HG02610 (cell line): Measurements from ENCODE around the gene DHRS1.

Source experiments
- ATAC-seq: cut with Tn5 transposase; IDR thresholded peaks from one replicate; pipeline ENCODE4 v1.9.1; 2021; ENCODE audit warnings: mild to moderate bottlenecking, moderate library complexity; ENCODE audit not compliant: unreplicated experiment

DHRS1 gene

DNA sequence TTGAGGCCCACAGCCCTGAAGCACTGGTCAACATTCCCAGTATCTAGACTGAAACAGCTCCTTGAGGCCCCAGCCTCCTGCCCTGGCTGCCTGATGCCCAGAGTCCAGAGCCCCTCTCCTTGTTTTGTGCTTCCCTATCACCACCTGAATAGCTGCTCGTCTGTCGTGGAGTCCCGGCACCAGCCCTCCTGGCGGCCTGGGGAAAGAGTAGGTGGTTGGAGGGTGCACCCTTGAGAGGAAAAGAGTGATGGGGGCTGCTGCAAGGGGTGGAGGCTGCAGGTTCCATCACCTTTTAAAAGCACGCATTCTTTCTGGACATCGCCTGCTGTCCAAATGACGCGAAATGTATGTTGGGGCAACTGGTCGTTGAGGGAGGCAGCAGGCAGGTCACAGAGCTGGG, 31.4 kb downstream of the DHRS1 start:
- ATAC-seq: no peak

DNA sequence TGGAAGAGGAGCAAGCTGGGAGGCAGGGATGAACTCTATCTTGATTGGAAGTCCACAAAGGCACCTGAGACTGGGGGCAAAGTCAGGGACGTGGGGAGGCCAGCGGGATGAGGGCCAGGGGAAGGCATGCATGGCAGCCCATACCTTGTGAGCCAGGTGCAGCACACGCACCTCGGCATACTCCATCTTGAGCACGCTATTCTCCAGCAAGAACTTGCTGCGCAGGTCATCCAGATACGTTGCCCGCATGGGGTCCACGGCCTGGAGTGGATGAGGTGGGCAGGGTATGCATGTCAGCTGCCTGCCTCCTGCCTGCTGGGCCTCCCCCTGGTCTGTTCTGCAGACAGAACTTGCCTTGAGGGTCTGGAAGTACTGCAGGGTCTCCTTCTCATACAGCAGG, 32.1 kb downstream of the DHRS1 start:
- no peak for ATAC-seq

- ATAC-seq: no peak
These were observed 33.0 kb downstream of the DHRS1 start for GRCh38 chr14:24266344-24267244.

DNA sequence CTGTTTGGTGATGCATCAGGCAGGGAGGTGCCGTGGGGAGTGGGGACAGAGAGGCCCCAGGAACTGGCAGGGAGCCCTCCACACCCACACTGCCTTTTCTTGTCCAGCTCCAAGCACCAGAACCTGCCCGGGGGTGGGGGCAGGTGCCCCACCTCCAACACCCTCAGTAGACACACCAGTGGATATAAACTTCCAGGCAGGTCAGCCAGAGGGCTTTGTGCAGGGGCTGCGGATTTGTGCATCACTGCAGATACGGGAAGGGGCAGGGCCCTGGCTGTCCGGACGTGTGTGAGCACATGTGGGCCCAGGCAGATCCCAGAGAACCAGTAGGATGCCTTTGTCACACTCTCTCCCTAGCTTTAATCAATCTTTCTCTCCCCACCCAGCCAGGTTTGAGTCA, 35.3 kb downstream of the DHRS1 start:
- no peak for ATAC-seq

- ATAC-seq: no peak
These were observed 35.7 kb downstream of the DHRS1 start for GRCh38 chr14:24263848-24264247.

DNA sequence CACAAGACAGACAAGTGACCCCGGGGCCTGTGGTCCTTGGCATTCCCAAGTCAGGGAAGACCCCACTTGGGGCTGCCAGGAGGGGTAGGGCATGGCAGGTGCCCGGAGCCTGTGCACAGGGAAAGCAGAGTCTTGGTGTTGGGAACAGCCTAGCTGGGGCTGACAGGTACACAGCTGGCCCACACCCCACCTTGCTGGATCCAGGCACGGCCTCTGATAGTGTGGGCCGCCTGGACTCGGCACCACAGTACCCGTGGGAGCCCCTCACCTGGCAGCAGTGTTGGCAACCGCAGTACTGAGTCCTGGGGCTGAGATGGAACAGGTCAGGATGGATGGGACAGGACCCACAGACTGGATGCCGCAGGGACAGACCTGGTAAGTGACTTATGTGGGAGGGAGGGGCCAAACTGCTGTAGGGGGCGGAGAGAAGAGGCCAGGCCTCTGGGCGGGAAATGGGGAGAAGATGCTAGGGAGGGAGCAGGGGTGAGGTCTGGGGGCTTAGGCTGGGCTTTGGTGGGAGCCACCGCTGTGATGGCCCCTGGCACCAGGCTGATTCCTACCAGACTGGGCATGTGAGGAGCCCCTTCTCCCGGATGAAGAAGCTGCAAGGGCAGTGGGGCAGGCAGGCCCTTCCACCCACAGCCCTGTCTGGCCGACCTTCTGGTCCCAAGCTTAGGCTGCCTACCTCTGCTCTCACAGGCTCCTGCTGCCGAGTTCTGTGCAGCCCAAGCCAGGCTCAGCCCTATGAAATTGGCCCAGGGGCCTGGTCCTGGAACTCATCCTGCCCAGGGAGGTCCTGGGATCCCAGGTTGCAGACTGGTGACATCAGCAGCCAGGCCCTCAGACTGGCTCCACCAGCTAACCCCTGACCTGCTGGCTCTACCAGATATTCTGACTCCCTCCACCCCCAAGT, 36.5 kb downstream of the DHRS1 start, which contains the start of gene TGM1:
TSS of gene TGM1 (minus strand) at position 357 of the 913 bp plus-strand sequence. CDS start 825 bp downstream, outside the sequence.
- ATAC-seq: no peak

- ATAC-seq: no peak
These were observed 37.6 kb downstream of the DHRS1 start for GRCh38 chr14:24261969-24262327.

DNA sequence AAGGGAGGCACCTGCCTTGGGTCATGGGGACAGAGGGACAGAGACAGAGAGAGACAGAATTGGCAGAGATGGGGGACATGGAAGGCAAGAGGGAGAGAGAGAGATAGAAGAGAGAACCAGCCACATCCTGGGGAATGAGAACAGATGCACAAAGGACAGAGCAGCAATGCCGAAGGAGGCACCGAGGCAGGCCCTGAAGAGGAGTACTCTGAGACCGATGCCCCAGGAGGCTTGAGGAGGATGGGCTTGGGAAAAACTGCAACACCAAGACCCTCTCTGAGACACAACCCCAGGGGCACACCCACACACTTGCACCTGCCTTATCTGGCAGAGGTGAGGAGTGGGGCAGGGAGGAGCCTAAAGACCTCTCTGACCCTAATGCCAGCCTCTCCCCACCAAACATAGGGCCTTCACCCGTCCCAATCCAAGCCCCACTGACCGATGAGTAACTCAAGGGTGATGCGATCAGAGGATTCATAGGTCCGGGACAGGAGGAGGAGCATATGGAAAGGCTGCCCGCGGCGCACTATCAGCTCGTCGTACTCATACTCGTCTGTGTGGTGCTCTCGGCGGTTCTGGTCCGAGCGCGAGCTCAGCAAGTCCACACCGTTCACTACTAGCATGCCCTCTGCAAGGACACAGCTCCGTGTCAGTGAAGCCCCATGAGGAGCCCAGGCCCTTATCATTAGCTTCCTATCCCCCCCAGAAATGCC, 38.2 kb downstream of the DHRS1 start:
- ATAC-seq: no peak

- no peak for ATAC-seq
These were observed 38.8 kb downstream of the DHRS1 start for GRCh38 chr14:24260780-24261157.

GRCh38 chr14:24260026-24260779, 39.4 kb downstream of the DHRS1 start:
- ATAC-seq: no peak

DNA sequence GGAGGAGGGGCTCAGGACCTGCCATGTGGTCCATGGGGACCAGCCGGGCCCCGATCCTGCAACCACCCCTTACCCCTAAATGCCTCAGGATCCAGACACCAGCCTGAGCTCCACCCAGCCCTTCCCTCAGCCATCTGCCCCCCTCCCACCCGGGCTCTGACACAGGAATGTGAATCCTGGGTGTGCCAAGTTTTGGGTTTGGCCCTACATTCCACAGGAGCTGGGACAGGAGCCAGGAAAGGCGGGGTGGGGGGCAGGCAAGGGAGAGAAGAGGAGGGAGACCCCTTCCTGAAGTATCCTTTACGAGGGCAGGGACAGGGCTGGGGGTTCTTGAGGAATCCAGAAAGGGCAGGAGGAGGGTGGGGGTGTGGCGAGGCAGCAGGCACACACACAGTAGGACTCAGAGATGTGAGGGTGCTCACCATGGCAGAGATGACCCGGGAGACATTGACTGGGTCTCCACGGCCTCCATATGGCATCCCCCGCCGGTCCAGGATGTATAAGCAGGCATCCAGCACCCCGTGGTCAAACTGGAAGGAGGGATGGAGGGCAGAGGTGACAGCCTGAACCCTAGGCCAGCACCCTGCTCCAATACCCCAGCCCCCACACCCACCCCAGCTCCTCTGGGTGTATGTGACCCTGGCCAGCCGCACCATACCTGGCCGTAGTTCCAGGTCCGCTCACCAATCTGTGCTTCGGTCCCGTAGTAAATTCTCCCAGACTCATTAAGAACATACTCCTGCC, 40.1 kb downstream of the DHRS1 start:
- no peak for ATAC-seq

- no peak for ATAC-seq
These were observed 40.9 kb downstream of the DHRS1 start for GRCh38 chr14:24258548-24259265.

DNA sequence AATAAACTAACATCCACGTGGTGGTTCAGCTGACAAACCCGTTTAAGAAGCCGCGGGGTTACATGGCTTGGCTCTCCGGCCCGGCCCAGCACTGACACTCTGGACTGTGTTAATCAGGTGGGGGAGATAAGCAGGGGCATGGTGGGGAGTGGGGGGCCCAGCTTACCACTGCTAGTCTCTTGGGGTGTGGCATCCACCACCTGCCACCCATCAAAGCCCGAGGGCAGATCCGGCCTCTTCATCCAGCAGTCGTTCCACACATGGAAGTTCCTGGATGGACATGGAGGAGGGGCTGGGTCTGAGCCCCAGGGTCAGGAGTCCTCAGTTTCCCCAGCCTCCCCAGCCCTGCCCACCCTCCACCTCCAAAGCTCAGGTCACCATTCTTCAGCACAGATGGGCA, 41.5 kb downstream of the DHRS1 start:
- ATAC-seq: no peak

- no peak for ATAC-seq
These were observed 42.6 kb downstream of the DHRS1 start for GRCh38 chr14:24256960-24257359.

- no peak for ATAC-seq
These were observed 43.5 kb downstream of the DHRS1 start for GRCh38 chr14:24255931-24256711.

DNA sequence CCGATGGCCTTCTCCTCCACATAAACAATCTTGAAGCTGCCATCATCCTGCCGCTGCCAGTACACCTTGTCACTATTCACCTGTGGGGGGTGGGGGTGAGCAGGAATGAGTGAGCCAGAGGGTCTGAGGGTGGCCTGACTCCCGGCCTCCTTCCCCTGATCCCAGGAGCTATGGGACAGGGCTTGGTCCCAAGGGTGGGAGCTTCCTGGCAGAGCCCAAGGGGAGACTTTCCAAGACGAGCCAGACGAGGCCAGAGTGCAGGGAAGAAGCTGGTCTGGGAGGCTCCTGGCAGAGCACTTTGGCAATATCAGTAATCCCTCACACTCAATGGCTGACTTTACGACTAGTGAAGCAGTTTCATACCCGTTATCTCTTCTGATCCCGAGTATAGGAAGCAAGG, 44.1 kb downstream of the DHRS1 start:
- ATAC-seq: no peak

DNA sequence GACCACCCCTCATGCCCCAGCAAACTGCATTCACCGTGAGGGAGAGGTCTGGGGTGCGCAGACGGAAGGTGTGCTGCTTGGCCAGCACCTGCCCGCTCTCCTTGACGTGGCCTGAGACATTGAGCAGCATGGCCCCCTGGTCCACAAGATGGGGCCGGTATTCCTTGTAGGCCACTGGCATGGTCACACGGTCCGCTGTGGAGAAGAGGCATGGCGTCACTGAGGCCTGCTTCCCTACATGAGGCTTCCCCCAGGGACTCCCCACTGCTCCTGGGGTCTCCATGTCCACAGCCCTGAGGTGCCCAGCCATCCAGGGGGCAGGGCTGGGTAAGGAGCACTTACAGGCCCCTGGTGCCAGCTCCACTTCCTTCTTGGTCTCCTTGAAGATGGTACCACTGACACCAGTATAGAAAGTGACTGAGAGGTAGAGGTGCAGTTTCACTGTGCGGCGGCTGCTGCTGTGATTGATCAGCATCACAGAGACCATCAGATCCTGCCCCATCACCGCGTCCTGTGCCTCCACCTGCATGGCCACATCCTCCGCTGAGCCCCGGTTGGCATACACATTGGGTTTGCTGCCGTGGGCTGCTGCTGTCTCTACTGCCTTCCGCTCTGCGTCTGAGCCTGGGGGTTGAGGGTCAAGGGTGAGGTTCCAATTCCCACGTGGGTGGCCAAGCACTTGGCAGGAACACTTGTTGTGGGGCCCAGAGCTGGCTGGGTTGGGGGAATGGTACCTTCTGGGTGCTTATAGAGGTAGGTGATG, 44.8 kb downstream of the DHRS1 start:
- no peak for ATAC-seq

DNA sequence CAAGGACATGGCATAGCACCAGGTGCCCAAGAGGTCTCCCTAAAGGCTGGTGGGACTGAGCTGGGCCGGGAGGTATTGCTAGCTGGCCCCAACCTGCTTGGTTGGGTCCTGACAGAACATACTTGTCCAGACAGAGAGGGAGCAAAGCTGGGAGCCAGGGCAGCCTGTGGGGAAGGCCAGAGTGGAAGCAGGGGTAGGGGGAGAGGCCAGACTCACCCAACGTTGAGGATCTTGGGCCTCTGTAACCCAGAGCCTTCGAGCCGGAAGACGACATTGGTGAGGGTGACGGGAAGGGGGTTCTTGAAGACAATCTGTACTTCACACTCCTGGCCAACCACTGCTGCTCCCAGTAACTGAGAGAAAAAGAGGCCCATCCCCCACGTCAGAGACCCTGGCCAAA, 45.6 kb downstream of the DHRS1 start:
- no peak for ATAC-seq
